HG03439 (cell line): ENCODE measurements around the gene TRIM7.
"Not testable (repeated sequence)": the region's sequence is repeated elsewhere in the genome, so short reads cannot be mapped to it uniquely, and the experiment has no call there.

Experiments
- ATAC-seq: cut with Tn5 transposase; IDR thresholded peaks from one replicate; pipeline ENCODE4 v1.9.1; 2021; ENCODE audit warnings: mild to moderate bottlenecking, moderate library complexity; ENCODE audit not compliant: unreplicated experiment

The TRIM7 gene

DNA sequence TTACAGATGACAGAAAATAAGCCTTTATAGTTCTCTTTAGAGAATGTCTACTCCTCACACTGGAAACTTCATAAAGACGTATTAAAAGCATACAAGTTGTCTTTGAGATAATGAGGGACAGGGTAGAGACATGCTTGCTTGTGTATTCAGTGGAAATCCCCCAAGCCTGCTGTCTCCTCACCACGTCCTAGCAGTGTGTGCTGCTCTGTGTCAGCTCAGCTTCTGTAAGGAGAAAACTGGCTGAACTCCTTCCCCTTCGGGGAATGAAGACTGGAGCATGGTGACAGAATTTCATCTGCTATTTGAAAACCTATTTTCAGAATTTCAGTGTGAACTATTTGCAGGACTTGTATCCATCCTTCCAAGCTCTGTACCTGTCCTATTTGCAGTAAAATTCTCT is 48.2 kb downstream of the TRIM7 start:
- no peak for ATAC-seq

DNA sequence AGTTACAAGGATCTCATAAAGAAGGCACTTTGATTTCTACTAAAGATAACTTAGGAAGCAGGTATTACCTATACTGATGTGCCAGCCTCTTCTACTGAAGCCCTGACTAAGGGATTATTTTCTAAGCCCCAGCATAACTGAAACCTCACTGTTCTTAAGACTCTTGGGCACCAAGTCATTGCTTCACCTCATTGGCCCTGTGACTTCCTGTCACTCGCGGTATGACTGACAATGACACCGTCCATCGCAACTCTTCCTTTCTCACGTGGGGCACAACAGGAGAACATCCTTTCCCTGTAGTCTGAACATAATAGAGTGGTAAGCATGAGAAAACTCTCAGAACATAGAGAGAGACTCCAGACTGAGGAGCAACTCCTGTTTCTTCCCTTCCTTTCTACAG is 51.2 kb downstream of the TRIM7 start:
- no peak for ATAC-seq

DNA sequence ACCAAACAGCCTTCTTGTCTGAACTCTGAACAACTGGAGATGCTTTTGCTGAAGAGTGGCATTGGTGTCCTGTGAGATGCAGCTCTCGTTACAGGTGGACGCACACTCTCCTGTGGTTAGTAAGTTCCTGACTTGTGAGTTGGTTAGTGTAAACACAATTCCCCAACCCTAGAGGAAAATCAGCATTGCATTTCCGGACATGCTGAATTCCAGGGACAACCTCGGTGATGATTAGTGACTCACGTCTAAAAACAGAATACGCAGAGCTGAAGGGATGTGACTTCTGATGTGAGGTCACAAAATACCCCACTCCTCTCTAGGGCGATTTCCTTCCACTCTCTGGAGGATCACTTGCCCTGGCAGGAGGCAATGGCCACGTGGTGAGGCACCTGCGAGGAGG is 52.6 kb downstream of the TRIM7 start:
- no peak for ATAC-seq

DNA sequence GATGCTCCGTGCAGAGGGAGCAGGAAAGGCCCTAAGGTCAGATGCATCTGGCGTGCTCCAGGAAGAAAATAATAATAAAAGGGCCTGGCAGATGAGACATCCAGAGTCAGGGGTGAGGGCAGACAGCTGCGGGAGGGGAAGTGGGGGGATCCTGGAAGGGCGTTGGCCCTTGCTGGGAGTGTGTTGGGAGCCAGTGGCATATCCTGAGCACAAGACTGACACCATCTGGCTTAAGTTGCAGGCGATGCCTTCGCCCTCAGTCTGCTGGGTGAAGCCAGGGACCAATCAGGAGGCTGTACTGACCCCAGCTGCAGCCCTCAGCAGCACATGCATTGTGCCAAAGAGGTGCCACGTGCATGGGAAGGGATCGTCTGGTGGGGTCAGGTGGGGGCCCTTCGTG is 53.9 kb downstream of the TRIM7 start:
- no peak for ATAC-seq

DNA sequence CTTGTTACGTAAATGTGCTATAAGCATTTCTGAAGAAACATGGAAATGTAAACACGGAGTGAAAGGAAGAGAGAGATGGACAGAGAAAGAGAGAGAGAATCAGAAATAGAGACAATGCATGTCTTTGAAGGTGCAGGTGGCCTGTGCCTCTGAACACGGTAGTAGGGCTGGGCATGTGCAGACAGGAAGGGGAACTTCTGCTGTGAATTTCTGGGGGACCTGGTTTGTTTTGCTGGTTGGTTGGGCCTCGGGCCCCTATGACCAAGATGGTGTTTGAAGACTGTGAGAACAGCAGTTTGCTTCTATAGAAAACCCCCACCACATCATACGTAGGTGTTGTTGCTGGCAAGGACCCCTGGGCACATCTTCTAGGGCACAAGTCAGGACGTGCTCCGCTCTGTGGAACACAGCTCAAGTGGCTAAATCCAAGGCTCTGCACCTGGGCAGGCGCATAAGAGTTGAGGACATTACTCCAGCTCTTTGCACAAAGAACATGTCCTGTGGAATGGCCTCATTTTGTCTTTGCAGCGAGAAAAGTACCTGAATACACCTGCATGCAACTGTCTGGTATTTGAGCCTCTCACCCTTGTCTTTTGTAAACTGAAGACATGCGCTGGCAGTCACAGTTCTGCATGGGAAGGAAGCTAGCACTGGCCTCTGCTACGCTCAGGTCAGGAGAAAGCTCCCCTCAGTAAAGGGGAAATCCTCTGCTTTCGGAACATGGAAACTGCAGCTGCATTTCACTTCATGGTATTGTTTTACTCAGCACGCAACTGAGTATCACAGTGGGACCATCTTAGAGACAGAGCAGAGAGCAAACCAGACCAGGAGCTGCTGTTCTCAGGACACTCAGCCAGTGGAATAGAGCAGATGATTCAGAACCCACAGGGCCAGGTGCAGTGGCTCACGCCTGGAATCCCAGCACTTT is 54.9 kb downstream of the TRIM7 start:
- no peak for ATAC-seq

DNA sequence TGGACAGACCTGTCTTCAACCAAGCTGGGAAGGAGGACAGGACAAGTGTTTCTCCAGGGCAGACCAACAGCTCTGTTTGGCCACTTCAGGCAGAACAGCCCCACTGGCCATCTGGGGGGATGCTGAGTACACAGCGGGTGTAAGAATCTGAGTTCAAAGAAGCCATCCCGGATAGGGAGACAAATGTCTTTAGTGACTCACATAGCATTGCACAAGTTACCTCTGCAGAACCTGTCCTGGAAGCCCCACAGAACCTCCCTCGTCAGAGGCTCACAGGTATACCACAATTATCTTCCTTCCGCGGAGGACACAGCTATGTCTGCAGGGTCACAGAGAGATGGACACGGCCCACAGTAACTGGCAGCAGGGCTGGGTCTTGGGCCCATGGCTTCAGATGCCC is 55.6 kb downstream of the TRIM7 start:
- ATAC-seq, result no peak

DNA sequence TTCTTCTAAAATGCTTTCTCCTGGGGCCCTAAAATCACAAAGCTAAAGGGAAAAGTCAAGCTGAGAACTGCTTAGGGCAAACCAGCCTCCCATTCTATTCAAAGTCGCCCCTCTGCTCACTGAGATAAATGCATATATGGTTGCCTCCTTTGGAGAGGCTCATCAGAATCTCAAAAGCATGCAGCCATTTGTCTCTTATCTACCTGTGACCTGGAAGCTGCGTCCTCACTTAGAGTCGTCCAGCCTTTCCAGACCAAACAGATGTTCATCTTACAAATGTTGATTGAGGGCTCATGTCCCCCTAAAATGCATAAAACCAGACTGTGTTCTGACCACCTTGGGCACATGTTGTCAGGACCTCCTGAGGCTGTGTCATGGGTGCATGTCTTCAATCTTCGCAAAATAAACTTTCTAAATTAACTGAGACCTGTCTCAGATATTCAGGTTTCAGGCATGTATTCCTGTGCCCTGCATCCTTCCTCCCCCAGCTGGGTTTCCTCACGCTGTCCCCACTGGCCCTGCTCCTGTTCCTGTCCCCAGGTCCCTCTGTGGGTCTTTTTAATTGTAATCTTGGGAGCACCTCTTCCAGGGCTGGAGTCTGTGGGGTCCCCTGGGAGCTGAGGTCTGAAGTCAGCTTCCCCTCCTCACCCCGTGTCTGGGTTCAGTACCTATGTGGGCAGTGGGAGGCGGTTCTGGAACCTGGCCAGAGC is 57.9 kb downstream of the TRIM7 start, which contains the start of gene OR2V2:
Gene OR2V2 (plus strand): TSS at position 660 of the 710 bp plus-strand sequence. CDS start 7,357 bp downstream, outside the sequence.
- ATAC-seq, result not testable (repeated sequence)

DNA sequence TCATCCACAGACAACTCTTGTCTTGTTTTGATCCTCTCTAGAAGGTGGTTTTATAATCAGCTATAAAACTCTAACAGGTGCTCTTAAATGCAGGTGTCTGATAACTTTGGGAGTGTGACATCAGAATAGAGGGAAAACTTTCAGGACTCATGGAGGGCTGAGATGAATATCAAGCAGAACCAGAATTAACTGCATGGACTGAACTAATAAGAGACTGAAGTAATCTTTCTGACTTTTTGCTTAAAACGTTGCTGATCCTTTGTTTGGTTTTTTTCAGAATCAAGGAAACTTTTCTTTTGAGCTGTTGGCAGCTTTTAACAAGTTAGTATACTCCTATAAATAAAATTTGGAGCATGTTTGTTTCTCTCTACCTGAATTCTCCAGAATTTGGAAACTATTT is 59.9 kb downstream of the TRIM7 start:
- ATAC-seq, result no peak
